K562 (cell line): ENCODE results near the gene EPHB1. TPM values are rescaled to one million over a fixed set of nuclear protein-coding genes. Genes with fewer than 3 reads are reported as not detected.

Source experiments
- ATAC-seq: fragments of 200-7000 bp; cut with Tn5 transposase; 3 replicates; pipeline ENCODE4 v1.9.1; 2020; ENCODE audit warnings: moderate library complexity
- BruUV-seq: library from RNA; stranded (reverse); fragments of 400-500 nt; replicated peaks from 2 replicates; lab custom pipeline; 2021; lab: Mats Ljungman, UMichigan
- CTCF ChIA-PET: fragments of 300-600 bp; formaldehyde crosslinking; extraction: SDS; loops from one replicate; lab custom pipeline; 2021; ENCODE audit warnings: low intra/inter-chr PET ratio; lab: Yijun Ruan, JAX
- POLR2A ChIA-PET: fragments of 300-600, 350-650 bp; sonication (Branson Sonifier 250); formaldehyde crosslinking; extraction: SDS; loops from one replicate; lab custom pipeline; 2021; ENCODE audit warnings: antibody characterized with exemption, inconsistent platforms; lab: Yijun Ruan, JAX
- DNase-seq, 4 experiments: peaks; one replicate each; pipeline versions ENCODE4 v3.0.0 to v3.0.0-alpha.2; 2011 to 2018; ENCODE audit warnings: low spot score in 3 of 4, mixed read lengths in 3 of 4; ENCODE audit errors: extremely low read depth in 1 of 4
- FAIRE-seq: peaks from 2 replicates; lab custom pipeline; 2011; peaks lifted over from hg19 to GRCh38; lab: Jason Lieb, UNC
- H2AFZ ChIP-seq: 2 replicates; pipeline ENCODE4 v1.6.0; 2011; ENCODE audit warnings: low read depth, low read length, control low read depth, inconsistent platforms
- H3K27ac ChIP-seq: fragments of 200-600 bp; 3 replicates; pipeline ENCODE4 v1.8.0; 2011; ENCODE audit warnings: low read depth, mild to moderate bottlenecking, control low read depth, inconsistent platforms, low read length, moderate library complexity, mixed read lengths; ENCODE audit errors: extremely low read depth
- H3K27me3 ChIP-seq, 2 experiments: fragments of 300-600 bp in 1 of 2; 2 replicates in 1 of 2; 3 replicates in 1 of 2; pipeline versions ENCODE4 v1.6.0 to v1.8.0; 2011; ENCODE audit warnings: inconsistent platforms in 2 of 2, low read length in 2 of 2, mild to moderate bottlenecking in 1 of 2, mixed read lengths in 1 of 2, moderate library complexity in 1 of 2; ENCODE audit not compliant: control insufficient read depth in 2 of 2, insufficient read depth in 2 of 2
- H3K36me3 ChIP-seq: fragments of 300-600 bp; 3 replicates; pipeline ENCODE4 v1.8.0; 2011; ENCODE audit warnings: mild to moderate bottlenecking, low read length, inconsistent platforms; ENCODE audit not compliant: control insufficient read depth, insufficient read depth
- H3K4me1 ChIP-seq, 2 experiments: fragments of 200-600 bp in 1 of 2; replicated peaks in 1 of 2; 2 replicates in 1 of 2; 3 replicates in 1 of 2; pipeline versions ENCODE4 v1.5.1 to v1.8.0; 2011; ENCODE audit warnings: inconsistent platforms in 2 of 2, low read length in 2 of 2, mild to moderate bottlenecking in 1 of 2, mixed read lengths in 1 of 2, moderate library complexity in 1 of 2; ENCODE audit not compliant: control insufficient read depth in 2 of 2, insufficient read depth in 2 of 2
- H3K4me2 ChIP-seq: 2 replicates; pipeline ENCODE4 v1.6.1; 2011; ENCODE audit warnings: low read length, control low read depth, inconsistent platforms, mixed read lengths; ENCODE audit not compliant: insufficient read depth
- H3K4me3 ChIP-seq: fragments of 200-600 bp; sonication (generic), shearing (Covaris generic); 2 replicates; pipeline ENCODE4 v1.5.1; 2016; ENCODE audit warnings: control low read depth, inconsistent platforms
- H3K79me2 ChIP-seq: fragments of 200-600 bp; 3 replicates; pipeline ENCODE4 v1.8.0; 2011; ENCODE audit warnings: low read length, inconsistent platforms; ENCODE audit not compliant: control insufficient read depth, insufficient read depth
- H3K9ac ChIP-seq, 2 experiments: 2 replicates each; pipeline versions ENCODE4 v1.6.0 to v1.6.1; 2011; ENCODE audit warnings: low read depth in 2 of 2, low read length in 2 of 2, control low read depth in 1 of 2, inconsistent platforms in 1 of 2, mild to moderate bottlenecking in 1 of 2, mixed read lengths in 1 of 2; ENCODE audit not compliant: insufficient read depth in 1 of 2
- H3K9me1 ChIP-seq: one replicate; pipeline ENCODE4 v1.6.0; 2011; ENCODE audit warnings: inconsistent platforms, mild to moderate bottlenecking, low read length, moderate library complexity; ENCODE audit not compliant: control insufficient read depth, insufficient read depth
- H3K9me3 ChIP-seq: replicated peaks from 2 replicates; pipeline ENCODE4 v1.5.1; 2011; ENCODE audit warnings: low read depth, low read length, inconsistent platforms; ENCODE audit not compliant: control insufficient read depth, insufficient read depth
- H4K20me1 ChIP-seq: replicated peaks from 2 replicates; pipeline ENCODE4 v1.6.1; 2011; ENCODE audit warnings: low read length, inconsistent platforms, mixed read lengths; ENCODE audit not compliant: control insufficient read depth, insufficient read depth
- CBX2 ChIP-seq: fragments of 200-600 bp; sonication (generic); IDR thresholded peaks from one replicate; pipeline ENCODE4 v1.6.1; 2012; ENCODE audit warnings: mild to moderate bottlenecking, low read length, inconsistent platforms; ENCODE audit not compliant: insufficient read depth, poor library complexity, severe bottlenecking
- CREB5 ChIP-seq: fragments of 250-450 bp; sonication (Bioruptor Pico); IDR thresholded peaks from 2 replicates; pipeline ENCODE4 v1.5.0; 2020; ENCODE audit warnings: mild to moderate bottlenecking
- HDAC6 ChIP-seq: IDR thresholded peaks from 2 replicates; pipeline ENCODE4 v1.6.1; 2012; ENCODE audit warnings: low read depth, mild to moderate bottlenecking, control low read depth, inconsistent platforms, low read length, moderate library complexity
- RNF219 ChIP-seq: fragments of 250-450 bp; sonication (Bioruptor Pico); IDR thresholded peaks from 2 replicates; pipeline ENCODE4 v1.5.0; 2022; ENCODE audit warnings: mild to moderate bottlenecking
- WGBS: fragments of 100-300 bp; shearing (Covaris generic); methylation state at CpG from one replicate; pipeline ENCODE4 v1.1.6; 2016; ENCODE audit warnings: low coverage, mixed read lengths; ENCODE audit not compliant: insufficient coverage; ENCODE audit errors: missing lambda C conversion rate; 5-methylcytosine and 5-hydroxymethylcytosine counted together
- in situ Hi-C: fragments of 300-500 bp; cut with MboI; formaldehyde crosslinking; loops from 4 replicates; pipeline ENCODE4 v1.15.0; 2018; ENCODE audit warnings: inconsistent platforms, mixed read lengths
- intact Hi-C: fragments of 100-400 bp; cut with micrococcal nuclease; formaldehyde crosslinking; loops from 2 replicates; pipeline ENCODE4 v1.14.2; 2022
- polyA plus RNA-seq, 8 experiments: library from polyadenylated mRNA; depleted of rRNA in 4 of 8; stranded (reverse) in 5 of 8; unstranded in 3 of 8; fragments of >200 nt; fragmentation: Nextera tagmentation in 2 of 8; fragmentation: Illumina TruSeq in 1 of 8; extraction: Ambion mirVana in 2 of 8; extraction: Trizol in 1 of 8; gene quantifications; 2 replicates each; pipeline versions ENCODE4 v1.2.1 to v1.2.3, GENCODE V29; 2011 to 2014; ENCODE audit warnings: inconsistent platforms in 1 of 8, missing spikeins in 1 of 8
- total RNA-seq, 7 experiments: library from RNA; depleted of rRNA in 6 of 7; stranded (reverse); fragments of >200 nt in 6 of 7; fragmentation: Illumina TruSeq in 2 of 7; extraction: Trizol in 2 of 7; gene quantifications; 2 replicates each; pipeline versions ENCODE4 v1.2.1 to v1.2.3, GENCODE V29; 2011 to 2021; ENCODE audit warnings: low replicate concordance in 1 of 7

The EPHB1 gene
- total and polyA plus RNA-seq, 9 of the 15 experiments (the other 6 are each of a cell fraction or from before 2014, with no cell fraction given) = 0.29 TPM; not detected in 8

GRCh38 chr3:135008326-135008725 is 213.3 kb downstream of the EPHB1 start:
- Histone ChIP-seq H3K27ac (no peak overlapping the region), H3K36me3 (no peaks in the 10 kb centered on the region), H3K4me2 (no peak overlapping the region), H3K79me2 (no peaks in the 10 kb centered on the region), H3K27me3 (0 out of 5 replicates have a peak, but pooled peaks cover 0 to 3% of the 10 kb centered on the region in 2 experiments), H2AFZ (no peak overlapping the region), H3K9ac (no peak overlapping the region), H3K4me1 (no peaks in the 10 kb centered on the region), H4K20me1 (no peaks in the 10 kb centered on the region), H3K4me3 (no peak overlapping the region), H3K9me1 (no peaks in the 10 kb centered on the region), H3K9me3 (no peaks in the 10 kb centered on the region)
- 0% methylated on average over 2 of the region's 2 CpGs for WGBS
- FAIRE-seq (no peak), ATAC-seq (no peak), DNase-seq (no peak)
- CTCF ChIA-PET = no interaction called here
- in situ Hi-C loops = no loop called here
- intact Hi-C loops = no loop called here
- BruUV-seq = no TSS peak
- POLR2A ChIA-PET = interaction anchor here (0.7 kb wide), 1 partner anchor 11 kb away, joined by 3 read pairs; no protein-coding TSS in a partner anchor
- no peak for TF ChIP-seq HDAC6
- TF ChIP-seq CBX2 = no peak
- TF ChIP-seq RNF219 (CRISPR knock-in tag) = no peak
- TF ChIP-seq CREB5 (CRISPR knock-in tag) = no peak
